IPS DF 4.7 (cell line): ENCODE data around the gene MYLIP.
"Not testable (repeated sequence)": the region's sequence is repeated elsewhere in the genome, so short reads cannot be mapped to it uniquely, and the experiment has no call there.

Experiments
- DNase-seq: peaks from one replicate; pipeline ENCODE4 v3.0.0-alpha.2; 2013; ENCODE audit warnings: low spot score; ENCODE audit errors: extremely low read depth

The MYLIP gene

DNA sequence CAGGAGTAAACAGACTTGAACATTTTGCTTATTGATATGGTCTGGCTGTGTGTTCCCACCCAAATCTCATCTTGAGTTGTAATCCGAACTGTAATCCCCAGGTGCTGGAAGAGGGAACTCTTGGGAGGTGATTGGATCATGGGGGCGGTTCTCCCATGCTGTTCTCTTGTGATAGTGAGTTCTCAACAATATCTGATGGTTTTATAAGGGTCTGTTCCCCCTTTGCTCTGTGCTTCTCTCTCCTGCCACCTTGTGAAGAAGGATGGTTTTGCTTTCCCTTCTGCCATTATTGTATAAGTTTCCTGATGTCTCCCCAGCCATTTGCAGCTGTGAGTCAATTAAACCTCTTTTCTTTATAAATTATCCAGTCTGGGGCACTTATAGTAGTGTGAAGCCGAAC is 40.0 kb downstream of the MYLIP start:
- DNase-seq = no peak

DNA sequence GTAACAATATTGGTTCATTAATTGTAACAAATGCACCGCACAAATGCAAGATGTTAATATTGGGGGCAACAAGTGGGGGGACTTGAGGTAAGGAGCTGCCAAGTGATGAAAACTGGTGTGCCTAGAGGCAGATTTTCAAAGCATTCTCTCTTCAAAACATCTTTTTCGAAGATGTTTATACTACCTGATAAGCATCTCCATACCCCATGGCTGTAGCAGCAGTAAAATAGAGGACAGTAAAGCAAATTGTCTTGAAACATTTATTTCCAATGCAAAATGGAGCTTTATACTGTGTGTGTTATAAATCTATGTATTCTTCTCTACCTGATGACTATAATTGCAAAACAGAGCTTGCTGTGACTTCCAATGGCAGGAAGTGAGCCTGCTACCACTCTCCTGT is 42.5 kb downstream of the MYLIP start:
- DNase-seq = no peak

DNA sequence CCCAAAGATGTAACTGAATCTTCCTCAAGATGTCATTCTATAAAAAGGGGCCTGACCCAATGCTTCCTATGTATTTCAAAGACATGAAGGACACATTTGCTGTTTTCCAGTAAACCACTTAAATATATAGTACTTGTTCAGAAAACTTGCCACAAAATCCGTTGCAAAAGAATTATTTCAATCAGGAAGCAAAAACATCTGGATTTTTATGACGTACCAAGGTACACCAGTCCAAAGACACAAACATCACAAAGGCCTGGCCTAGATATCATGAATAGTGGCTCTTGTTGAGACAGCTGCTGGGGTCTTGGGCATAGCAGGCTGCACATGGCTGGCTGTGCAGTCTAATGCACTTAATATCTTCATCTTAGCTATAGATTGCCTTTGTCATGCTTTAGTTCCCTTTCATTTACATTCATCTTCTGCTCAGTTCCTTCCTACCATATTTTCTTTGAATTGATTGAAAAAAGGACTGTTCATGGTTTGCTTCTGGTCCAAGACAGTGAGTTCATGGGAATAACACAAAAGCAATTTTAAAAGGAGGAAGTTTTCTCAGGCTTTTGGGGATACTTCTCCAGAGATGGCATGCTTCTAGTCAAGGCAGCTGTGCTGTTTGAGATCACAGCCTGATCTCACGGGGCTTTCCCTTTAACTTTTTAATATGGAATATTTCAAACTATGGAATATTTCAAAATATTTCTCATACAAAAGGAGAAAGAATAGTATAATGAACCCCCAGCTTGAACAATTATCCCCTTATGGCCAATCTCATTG is 44.5 kb downstream of the MYLIP start:
- DNase-seq = no peak

DNA sequence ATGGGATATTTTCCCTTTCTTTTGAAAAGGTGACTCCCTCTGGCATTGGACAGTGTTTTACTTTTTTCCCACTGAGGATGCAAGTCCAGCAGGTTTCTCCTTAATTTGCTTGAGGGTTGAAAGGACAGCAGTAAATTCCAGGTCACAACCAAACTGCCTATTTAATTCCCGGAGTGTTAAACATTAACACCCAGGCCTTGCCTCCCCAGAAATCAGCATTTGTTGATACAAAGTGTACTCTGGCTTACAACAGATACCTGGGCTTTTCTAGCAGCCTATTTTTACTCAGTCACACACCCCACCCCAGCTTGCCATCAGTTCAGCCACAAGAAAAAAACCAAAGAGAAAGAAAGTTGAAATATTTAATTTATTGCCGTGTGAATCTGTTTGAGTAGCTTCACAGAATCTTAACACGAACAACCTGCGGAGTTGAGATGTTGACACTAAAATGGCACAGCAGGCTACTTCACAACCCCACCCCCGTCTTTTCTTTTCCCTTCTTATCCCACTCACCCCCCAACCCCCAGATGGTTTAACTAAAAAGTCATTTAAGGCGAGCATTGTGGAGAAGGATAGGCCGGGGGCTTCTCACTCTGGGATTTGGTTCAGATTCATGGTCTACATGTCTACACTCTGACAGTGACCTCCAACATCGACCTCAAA is 45.7 kb downstream of the MYLIP start:
- DNase-seq = no peak

DNA sequence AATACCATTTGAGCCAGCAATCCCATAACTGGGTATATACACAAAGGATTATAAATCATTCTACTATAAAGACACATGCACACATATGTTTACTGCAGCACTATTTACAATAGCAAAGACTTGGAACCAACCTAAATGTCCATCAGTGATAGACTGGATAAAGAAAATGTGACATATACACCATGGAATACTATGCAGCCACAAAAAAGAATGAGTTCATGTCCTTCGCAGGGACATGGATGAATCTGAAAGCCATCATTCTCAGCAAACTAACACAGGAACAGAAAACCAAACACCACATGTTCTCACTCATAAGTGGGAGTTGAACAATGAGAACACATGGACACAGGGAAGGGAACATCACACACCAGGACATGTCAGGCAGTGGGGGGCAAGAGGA is 47.7 kb downstream of the MYLIP start:
- not testable (repeated sequence) for DNase-seq

DNA sequence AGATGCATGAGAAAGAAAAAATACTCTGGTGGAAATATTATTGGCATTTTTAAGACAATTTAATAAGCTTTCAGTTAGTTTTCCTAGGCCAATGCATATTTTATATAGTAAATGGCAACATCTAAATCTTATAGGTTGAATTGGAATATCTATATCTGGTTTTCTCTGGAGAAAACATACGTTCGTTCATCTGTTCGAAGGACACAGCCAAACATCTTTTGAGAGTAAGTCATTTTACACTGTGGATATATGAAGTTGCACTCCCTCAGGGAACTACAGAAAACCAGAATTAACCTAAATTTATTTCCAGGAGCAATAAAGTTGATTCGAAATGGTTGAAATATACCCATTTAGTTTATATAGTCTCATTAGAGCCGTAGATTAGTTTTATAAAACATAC is 49.0 kb downstream of the MYLIP start:
- DNase-seq = no peak

DNA sequence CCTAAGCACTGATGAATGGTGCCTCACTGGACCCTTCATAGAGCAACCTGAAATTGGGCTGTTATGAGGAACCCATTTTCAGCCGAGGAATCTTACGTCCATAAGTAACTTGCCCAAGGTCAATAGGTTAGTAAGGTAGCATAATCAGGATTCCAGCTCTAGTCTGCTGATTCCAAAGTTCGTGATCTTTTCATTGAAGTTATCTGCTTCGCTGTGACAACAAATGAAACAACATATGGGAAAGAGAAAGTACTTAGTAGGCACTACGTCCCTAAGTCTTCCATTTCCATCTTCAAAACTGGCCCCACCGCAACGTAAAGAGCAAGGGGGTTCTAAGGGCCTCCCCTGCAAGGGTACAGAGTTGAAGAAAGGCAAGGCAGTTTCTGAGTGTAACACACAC is 49.5 kb downstream of the MYLIP start:
- DNase-seq = no peak

DNA sequence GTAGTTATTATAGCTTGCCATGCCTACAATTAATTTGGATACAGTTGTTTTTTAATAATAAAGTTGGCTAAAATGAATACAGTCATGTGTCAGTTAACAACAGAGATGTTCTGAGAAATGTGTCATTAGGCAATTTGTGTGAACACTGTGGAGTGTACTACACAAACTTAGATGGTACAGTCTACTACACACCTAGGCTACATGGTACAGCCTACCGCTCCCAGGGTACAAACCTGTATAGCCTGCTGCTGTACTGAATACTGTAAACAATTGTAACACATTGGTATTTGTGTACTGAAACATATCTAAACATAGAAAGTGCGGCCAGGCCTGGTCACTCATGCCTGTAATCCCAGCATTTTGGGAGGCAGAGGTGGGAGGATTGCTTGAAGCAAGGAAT is 50.2 kb downstream of the MYLIP start:
- no peak for DNase-seq

DNA sequence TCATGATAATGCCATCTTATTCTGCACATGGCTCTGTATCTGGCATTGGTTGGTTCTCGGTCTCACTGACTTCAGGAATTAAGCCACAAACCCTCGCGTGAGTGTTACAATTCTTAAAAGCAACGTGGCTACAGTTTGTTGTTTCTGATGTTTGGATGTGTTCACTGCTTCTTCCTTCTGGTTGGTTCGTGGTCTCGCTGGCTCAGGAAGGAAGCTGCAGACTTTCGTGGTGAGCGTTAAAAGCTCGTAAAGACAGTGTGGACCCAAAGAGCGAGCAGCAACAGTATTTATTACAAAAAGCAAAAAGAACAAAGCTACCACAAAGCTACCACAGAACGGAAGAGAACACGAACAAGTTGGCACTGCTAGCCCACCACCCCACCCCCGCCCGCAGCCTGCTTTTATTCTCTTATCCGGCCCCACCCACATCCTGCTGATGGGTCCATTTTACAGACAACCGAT is 51.1 kb downstream of the MYLIP start:
- DNase-seq = no peak

DNA sequence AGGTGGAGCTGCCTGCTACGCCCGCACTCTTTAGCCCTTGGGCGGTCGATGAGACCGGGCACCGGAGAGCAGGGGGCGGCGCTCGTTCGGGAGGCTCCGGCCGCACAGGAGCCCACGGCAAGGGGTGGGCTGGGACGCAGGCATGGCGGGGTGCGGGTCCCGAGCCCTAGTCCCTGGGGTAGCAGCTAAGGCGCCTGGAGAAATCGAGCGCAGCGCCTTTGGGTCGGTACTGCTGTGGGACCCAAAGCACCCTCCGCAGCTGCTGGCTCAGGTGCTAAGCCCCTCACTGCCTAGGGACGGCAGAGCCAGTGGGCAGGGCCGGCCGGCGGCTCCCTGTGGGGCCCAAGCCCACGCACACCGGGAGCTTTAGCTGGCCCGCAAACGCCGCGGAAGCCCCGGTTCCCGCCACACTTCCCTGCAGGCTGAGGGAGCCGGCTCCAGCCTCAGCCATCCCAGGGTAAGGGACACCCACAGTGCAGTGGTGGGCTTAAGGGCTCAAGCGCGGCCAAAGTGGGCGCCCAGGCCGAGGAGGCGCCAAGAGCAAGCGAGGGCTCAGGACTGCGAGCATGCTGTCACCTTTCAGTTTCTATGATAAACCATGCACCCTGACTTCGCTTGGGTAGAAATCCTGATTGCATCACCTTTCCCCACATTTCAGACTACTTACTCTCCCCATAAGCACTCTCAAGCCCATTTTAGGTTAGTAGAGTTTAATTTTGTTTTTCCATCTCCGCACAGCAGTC is 52.0 kb downstream of the MYLIP start:
- DNase-seq = no peak

DNA sequence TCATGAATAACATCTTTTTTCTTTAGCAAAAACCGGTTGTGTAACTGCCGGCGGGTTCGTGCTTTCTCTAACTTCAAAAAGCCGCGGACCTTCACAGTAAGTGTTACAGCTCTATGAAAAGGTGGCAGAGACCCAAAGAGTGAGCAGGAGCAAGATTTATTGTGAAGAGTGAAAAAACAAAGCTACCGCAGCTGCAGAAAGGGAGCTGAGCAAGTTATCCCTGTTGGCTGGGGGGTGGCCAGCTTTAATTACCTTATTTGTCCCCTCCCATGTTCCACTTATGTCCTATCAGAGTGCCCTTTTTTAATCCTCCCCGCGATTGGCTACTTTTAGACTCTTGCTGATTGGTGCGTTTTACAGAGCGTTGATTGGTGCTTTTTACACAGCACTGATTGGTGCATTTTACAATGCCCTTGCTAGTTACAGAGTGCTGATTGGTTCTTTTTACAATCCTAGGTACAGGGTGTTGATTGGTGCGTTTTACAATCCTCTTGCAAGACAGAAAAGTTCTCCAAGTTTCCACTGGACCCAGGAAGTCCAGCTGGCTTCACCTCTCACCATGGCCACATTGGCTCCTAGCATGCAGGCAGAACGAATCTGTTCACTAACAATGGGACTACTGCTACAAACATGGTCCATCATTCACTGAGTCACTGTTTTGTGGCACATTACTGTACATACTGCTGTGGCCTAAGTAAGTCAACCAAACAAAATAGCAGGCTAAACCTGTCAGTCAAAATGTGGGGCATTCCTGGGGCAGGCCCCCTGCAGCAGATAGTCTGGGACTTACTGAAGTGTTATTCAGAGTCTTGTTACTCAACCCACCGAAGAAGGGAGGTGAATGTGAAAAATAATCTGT is 52.8 kb downstream of the MYLIP start:
- no peak for DNase-seq

DNA sequence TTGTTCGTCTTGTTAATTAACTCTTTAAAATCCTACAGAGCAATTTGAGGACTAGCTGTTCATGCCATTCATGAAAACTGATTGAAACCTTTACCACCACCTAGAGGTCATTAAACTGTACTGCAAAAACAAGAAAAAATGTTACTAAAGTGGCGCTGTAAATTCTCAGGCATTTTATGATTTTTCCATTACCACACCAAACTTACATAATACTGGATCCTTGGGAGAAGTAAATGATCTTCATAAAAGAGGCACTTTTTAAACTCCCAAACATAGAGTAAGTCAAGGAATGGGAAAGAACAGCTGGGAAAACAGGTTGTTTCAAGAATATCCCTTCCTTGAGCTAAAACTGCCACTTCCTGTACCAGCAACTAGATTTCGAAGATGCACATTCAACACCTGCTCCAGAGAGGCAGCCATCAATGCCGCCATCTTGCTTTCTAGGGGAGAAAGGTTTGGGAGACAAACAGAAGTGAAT is 54.3 kb downstream of the MYLIP start:
- no peak for DNase-seq

DNA sequence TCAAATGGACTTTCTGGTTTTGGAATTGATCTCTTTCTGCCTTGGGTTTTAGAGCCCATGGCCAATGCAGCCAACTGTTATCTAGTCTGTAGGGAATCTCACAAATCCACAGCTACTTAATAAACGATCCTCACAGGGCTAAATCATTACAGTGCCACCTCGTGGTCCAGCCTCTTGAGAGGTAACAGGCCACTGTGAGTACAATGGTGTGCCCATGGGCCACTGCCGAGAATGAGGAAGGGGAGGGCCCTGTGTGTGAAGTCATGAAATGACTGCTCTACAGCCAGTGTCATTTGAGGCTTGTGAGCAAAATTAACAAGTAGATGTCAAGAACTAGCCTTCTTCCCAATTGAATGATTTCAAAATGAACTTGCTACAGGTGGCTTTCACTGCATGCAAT is 55.2 kb downstream of the MYLIP start:
- no peak for DNase-seq

DNA sequence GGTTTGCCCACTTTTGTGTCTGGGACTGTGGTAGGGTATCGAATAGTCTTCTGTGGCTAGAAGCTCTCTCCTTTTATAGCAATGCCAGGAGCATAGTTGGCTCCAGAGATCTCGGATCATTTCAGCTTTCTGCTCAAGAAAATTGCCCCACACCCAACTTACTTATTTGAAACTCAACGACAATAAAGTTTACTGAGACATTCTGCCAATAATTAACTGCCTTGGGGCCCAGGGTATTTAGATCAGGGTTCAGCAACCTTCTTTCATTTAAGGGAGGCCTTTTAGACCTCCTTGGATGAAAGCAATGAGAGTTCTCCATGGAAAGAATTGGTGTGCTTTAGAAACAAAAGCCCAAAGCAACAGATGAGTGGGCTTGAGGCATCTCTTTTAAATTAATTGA is 55.7 kb downstream of the MYLIP start:
- no peak for DNase-seq

DNA sequence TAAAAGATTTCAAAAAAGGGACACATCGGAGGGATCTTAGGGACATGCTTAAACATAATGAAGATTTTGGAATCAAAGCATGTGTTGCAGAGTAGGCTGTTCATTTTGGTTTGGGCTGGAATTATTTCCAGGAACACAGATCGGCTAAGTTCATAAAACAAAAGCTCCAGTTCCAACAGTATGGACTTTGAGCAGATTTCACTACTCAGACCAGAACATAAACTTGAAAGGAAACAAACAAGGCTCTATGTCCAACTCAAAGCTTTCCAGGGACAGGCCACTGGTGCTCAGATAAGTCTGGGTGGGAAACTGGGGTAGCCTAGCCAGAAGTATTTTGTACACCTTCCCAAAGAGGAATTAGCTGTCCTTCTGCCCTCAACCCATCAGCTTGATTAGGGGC is 58.3 kb downstream of the MYLIP start:
- DNase-seq = no peak

DNA sequence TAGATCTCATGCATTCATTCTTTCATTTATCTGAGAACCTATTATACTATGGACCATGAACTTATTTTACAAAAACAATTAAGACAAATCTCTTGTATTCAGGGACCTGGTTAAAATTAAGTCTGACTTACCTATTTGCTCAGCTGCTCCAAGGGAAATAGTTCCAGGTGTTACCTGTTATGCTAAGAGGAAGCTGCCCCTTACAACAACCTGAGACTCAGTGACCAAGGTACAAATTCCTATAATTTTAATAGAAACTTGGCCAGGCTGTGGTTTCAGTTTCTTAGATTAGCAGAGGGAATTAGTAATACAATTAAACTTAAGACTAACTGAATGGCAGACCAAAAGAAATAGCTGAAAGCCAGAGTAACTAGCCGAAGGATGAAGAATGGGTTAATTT is 61.3 kb downstream of the MYLIP start:
- no peak for DNase-seq

DNA sequence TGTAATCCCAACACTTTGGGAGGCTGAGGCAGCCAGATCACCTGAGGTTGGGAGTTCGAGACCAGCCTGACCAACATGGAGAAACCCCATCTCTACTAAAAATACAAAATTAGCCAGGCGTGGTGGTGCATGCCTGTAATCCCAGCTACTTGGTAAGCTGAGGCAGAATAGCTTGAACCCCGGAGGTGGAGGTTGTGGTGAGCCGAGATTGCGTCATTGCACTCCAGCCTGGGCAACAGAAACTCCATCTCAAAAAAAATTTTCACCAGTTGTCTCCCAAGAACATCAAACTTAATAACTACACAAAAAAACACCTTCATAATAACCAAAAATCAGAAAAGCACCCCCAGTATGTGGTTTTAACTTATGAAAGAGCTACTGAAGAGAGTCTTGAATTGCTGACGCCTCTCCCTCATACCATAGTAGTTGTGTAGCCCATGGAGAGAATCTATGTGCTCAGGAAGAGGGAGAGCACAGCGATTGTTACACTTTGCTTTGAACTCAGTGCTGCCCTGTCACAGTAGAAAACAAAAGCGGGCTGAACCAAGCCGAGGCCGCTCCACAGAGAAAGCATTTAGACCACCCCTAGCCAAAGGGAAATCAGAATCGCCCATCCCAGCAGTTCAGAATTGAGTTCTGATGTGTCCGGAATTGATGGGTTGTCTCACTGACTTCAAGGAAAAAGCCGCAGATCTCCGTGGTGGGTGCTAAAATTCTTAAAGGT is 67.5 kb downstream of the MYLIP start:
- no peak for DNase-seq

DNA sequence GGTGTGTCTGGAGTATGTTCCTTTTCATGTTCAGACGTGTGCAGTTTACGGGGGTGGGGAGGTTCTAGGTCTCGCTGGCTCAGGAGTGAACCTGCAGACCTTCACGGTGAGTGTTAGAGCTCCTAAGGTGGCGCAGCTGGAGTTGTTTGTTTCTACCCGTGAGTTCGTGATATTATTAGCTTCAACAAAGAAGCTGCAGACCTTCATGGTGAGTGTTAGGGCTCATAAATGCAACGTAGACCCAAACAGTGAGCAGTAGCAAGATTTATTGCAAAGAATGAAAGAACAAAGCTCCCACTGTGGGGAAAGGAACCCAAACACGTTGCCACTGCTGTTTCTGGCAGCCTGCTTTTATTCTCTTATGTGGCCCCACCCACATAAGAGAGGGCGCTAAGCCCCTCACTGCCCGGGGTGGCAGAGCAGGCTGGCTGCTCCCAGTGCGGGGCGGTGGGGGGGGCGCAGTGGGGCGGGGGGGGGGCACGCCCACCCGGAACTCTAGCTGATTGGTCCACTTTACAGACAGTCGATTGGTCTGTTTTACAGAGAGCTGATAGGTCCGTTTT is 68.2 kb downstream of the MYLIP start:
- no peak for DNase-seq
